Right lobe of liver (tissue), 4 donors: Measurements from ENCODE around the gene TBCD.

ENCODE experiments used
- CTCF ChIP-seq, 4 donors: fragments of 200-600 bp in 3 of 4; fragments of 450-650 bp in 1 of 4; IDR thresholded peaks; one replicate each; pipeline versions ENCODE4 v1.5.1 to v1.8.0; 2016 to 2022; ENCODE audit warnings: antibody characterized with exemption in 4 of 4, mild to moderate bottlenecking in 2 of 4
- POLR2A ChIP-seq: fragments of 450-650 bp; IDR thresholded peaks from one replicate; pipeline ENCODE4 v1.6.1; 2017; ENCODE audit warnings: antibody characterized with exemption, mild to moderate bottlenecking
- donor health status: DM: no; HTN: no; CAD: no.
- donor health status: DM: no; HTN: no; CAD: no.
- donor health status: DM: no; HTN: yes; CAD: no.

- TF ChIP-seq CTCF (IDR thresholded peaks at IDR 0.05) (no peak), POLR2A (no peak)
Measured at GRCh38 chr17:82803185-82803584, 51.3 kb downstream of the TBCD start.
